ENCODE measurements around the gene LETM1.

- no peak for TF ChIP-seq CTCF (IDR thresholded peaks at IDR 0.05; ENCODE audit: poor library complexity)
- no peak for TF ChIP-seq EZH2 (IDR thresholded peaks at IDR 0.05; ENCODE audit: borderline replicate concordance)
- no peak for TF ChIP-seq EZH2phosphoT487 (IDR thresholded peaks at IDR 0.05; ENCODE audit: low read depth, severe bottlenecking, unreplicated experiment)
Measured at GRCh38 chr4:1832690-1833089, 23.3 kb downstream of the LETM1 start.
